K562 treated with DMSO at 1 percent for 12 hours (cell line): ENCODE measurements around the gene TAF1B. TPM values are rescaled to one million over a fixed set of nuclear protein-coding genes. Genes with fewer than 3 reads are reported as not detected.

Source experiments
- total RNA-seq: library from RNA; unstranded; fragments of 300-600 nt; gene quantifications from 2 replicates; pipeline ENCODE4 v1.2.3, GENCODE V29; 2022; ENCODE audit not compliant: insufficient read depth

Gene TAF1B
- total RNA-seq, result 2.5 and 11.0 TPM in 2 replicates

GRCh38 chr2:9843229-9844035 is at the start of gene TAF1B:
TAF1B (plus strand) TSS chr2:9843474; CDS start chr2:9843542, 68 bp downstream.

DNA sequence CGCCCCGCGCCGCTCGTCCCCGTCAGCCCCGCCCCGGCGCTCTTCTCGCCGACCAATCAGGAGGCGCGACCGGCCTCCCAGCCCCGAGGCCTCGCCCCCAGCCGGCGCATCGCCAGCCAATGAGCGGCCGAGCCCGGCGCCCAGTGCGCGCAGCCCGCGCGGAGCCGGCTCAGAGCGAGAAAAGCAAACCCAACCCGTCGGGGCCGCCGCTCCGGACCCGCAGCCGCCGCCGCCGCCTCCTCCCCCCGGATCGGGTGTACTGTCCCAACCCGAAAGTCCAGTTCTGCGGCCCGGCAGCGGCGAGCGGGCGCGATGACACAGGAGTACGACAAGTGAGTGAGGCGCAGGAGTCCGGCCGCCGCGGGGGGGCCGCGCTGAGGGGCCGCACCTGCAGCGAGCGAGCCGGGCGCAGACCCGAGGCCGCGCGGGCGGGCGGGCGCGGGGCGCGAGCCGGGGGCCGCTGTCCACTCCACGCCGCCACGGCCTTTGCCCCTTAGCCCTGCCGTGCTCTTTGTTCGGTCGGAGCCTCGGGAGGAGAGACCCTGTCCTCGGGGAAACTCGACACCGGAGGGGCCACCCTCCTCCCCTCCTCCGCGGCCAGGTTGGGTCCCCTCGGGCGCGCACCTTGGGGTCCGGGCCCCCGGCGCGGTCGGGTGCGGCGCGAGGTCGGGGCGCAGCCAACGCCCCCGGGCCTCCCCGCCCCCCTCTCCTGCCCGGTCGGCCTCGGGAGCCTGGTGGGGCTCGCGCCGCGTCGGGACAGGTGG is 108.4 kb downstream of the TAF1B start, which contains the start of gene GRHL1:
Gene GRHL1, plus strand, starts transcription at position 172 of the 764 bp plus-strand sequence. Its CDS starts 141 bp downstream, at position 313.

Other genes starting within 250 kb of the TAF1B start
- gene YWHAQ, start 212.5 kb upstream of the TAF1B start, total RNA-seq, result 98.0 and 164 TPM in 2 replicates
- gene GRHL1, start 108.2 kb downstream of the TAF1B start, total RNA-seq, result 1.9 and 7.7 TPM in 2 replicates
- 3.5 and 8.3 TPM in 2 replicates for gene KLF11, start 200.1 kb downstream of the TAF1B start, total RNA-seq
- gene CYS1, start 236.9 kb downstream of the TAF1B start, total RNA-seq, result 0.37 TPM in 1 of 2 replicates, not detected in the other